Right hindlimb (tissue), 1 donor: ENCODE measurements around the gene ENTPD3.

ENCODE experiments used
- DNase-seq: peaks from one replicate; pipeline ENCODE4 v3.0.0-alpha.2; 2018

ENTPD3 gene, protein sequence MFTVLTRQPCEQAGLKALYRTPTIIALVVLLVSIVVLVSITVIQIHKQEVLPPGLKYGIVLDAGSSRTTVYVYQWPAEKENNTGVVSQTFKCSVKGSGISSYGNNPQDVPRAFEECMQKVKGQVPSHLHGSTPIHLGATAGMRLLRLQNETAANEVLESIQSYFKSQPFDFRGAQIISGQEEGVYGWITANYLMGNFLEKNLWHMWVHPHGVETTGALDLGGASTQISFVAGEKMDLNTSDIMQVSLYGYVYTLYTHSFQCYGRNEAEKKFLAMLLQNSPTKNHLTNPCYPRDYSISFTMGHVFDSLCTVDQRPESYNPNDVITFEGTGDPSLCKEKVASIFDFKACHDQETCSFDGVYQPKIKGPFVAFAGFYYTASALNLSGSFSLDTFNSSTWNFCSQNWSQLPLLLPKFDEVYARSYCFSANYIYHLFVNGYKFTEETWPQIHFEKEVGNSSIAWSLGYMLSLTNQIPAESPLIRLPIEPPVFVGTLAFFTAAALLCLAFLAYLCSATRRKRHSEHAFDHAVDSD

DNA sequence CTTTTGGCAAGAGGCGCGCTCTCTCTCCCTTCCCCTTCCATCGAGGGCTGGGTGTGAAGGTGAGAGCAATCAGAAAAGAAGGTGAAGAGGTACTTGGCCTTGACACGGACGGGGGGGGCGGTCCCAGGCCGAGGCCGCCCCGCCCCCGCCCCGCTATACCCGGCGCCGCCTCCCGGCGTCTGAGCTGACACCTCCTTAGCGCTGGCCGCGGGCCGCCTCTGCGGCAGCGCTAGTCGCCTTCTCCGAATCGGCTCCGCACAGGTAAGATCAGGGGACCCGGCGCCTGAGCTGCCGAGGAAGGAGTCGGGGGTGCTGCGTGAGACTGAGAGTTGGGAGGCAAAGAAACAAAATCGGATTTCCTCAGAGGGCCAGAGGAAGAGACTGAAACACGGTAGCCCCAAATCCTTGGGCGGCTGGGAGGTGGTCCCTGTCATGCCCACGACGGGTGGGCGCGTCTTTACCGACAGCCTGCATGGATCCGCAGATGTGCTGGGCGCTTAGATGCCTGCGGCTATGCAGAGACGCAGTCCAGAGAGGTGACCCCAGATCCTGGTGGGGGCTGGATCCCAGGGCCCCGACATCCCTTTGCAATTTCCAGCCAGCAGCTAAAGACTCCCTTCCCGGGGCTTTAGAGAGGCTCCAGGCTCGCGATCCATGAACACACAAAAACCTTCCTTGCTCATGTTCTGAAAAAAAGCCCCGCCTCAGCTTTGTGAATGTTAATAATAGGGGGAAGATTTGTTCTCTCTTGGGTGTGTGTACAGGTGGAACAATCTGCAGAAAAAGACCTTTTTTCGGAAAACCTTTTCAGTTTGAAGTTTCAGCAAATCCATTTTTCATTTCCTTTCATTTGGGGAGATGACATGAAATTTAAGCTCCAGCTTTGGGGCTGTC is at the start of gene ENTPD3:
TSS of gene ENTPD3 (plus strand) at position 184 of the 894 bp plus-strand sequence. CDS start 874 bp downstream, outside the sequence.
- DNase-seq: no peak

DNA sequence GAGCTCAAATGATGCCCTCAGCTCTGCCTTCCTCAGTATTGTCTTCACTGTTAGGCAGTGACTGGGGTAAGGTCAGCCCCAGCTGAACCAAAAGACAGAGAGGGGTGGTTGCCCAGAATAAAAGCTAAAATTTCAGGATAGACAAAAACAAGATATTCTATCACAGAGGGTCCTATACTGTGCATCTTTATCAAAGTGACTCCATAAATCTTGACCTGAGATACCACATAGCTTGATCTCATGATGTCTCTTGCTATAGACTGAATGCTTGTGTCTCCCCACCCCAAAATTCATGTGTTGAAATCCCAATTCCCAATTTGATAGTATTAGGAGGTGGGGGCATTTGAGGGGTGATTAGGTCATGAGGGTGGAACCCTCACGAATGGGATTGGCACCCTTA is 47.1 kb upstream of the ENTPD3 start:
- DNase-seq: no peak

DNA sequence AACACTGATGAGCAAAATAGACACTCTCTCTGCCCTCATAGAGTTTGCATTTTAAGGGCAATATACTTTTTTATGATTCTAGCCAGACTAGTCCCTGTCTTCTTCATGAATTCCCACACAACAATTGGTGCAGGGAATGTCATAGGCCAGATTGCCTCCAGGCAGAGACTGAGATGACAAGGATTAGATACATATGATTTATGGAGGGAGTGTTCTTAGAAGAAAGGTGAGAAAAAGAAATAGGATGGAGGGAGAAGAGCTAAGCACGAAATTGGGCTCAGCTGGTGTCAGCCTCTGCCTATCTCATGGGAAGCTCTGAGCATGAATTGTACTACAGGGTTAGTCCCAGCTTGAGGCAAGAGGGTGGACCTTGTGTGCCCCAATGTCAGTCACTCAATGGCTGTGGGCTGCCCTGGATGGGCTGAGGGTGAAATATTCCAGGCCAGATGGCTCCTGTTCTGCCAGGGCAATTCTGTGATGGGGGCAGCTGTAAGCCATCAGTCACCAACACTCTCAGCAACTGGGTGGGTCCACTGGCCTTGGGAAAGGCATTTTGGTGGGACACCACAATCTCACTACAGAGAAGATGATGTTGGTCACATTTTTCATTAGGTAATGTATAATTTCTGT is 46.3 kb upstream of the ENTPD3 start:
- no peak for DNase-seq

DNA sequence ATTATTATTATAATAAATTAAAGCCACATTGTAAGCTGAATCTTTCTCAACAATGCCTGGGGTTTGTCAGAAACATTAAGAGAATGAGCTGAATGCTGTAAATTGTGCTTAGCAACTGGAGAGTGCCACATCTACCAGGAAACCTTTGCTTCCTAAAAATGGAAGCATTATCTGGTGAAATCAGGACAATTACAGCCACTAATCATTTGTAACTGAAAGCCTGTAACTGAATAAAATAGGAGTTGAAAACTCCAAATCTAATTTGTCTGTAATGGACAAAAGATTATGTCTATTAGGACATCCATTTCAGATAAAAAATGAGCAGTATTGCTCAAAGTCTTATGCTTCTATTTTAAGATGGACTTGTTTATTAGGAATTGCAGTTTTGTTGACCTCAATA is 45.3 kb upstream of the ENTPD3 start:
- DNase-seq: no peak

DNA sequence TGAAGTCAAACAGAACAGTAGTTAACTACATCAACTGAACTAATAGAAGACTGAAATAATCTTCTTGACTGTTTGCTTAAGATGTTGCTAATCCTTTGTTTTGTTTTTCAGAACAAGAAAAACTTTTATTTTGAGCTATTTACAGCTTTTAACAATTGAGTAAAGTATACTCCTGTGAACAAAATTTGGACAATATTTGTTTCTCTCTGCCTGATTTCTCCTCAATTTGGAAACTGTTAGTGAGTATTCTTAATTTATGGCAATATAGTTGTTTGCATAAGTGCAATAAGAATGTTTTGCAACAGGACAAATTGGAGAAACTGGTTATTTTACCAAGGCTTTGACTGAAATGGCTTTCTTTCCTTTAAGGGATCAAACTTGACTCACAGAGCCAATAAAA is 36.5 kb upstream of the ENTPD3 start:
- no peak for DNase-seq

DNA sequence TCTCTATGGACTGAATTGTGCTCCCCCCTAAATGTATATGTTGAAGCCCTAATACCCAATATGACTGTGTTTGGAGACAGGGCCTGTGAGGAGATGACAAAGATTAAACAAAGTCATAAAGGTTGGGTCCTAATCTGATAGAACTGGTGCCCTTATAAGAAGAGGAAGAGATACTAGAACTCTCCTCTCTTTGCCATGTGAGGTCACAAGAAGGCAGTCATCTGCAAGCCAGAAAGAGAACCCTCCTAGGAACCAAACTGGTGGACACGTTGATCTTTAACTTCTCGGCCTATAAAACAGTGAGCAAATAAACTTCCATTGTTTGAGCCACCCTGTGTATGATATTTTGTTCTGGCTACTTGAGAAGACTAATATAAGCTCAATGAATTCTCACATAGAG is 31.6 kb upstream of the ENTPD3 start:
- no peak for DNase-seq

DNA sequence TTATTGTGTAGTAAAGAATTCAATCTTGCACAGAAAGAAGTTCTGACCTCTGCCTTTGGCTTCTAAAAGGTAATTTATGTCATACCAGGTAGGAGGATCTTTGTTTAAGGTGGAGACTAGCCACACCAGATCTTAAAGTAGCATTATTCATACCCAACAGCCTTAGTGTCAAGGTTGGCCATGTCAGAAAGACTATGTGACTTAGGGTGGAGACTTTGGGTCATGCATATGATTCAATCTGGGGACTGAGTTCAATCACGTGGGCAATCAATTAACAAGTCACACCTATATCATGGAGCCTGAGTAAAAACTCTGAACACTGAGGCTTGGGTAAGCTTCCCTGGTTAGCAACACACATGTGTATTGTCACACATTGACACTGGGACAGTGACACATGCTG is 28.5 kb upstream of the ENTPD3 start:
- no peak for DNase-seq

DNA sequence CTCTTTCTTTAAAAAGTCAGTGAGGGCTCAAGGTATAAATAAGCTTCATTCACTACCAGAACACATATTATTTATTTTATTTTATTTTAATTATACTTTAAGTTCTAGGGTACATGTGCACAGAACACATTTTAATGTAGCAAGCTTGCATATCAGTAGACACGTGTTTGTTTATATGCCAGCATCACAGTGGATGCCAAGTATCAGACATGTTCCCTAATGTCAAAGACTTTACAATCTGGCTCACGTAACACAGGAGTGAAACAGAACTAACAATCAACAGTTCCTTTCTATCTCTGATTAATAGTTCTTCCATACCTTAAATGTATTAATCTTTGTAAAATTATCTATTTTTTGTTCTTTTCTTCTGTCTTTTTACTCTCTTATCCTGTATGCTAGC is 23.3 kb upstream of the ENTPD3 start:
- DNase-seq: no peak

DNA sequence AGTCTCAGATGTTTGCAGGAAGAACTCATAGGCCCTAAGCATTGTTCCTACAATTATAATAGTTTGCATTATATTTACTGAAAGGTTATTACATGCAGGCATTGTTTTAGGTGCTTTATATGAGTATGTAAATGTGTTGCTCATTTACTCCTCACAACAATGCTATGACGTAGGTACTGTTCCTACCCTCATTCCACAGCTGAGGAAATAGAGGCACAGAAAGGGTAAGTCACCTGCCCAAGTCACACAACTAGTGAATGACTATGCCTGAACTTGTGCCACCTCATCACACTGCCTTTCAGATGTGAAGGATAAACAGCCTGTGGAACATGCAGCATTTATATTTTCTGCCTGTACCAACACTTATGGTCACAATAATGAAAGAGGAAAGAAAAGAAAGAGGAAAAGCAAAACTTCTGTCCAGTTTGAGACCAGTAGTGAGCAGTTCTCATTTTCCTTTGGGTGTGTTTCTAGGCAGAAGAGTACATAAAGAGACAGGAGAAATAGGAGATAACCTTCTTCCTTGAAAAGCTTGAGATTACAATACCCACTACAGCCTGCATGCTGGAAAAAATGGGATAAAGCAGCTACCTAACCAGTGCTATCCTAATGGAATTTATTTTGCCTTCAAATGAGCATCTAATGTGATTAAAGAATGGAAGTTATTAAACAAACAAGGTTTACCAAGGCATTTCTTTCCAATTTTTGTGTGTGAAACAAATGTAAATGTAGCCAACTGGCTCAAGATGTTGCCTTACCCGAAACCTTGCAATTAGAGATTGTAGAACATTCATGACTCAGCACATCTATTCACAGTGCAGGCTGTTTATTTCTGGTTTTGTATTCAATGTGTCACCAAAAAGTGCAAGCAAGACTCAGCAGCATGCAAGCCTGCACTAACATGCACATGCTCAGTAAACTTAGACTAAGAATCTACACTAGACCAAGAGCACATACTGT is 20.5 kb upstream of the ENTPD3 start:
- DNase-seq: no peak

DNA sequence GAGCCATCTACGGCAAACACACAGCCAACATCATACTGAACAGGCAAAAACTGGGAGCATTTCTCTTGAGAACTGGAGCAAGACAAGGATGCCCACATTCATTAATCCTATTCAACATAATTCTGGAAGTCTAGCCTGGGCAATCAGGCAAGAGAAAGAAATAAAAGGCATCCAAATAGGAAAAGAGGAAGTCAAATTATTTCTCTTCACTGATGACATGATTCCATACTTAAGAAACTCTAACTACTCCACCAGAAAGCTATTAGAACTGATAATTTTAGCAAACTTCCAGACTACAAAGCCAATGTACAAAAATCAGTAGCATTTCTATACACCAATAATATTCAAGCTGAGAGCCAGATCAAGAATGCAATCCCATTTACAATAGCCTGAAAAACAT is 17.3 kb upstream of the ENTPD3 start:
- no peak for DNase-seq

DNA sequence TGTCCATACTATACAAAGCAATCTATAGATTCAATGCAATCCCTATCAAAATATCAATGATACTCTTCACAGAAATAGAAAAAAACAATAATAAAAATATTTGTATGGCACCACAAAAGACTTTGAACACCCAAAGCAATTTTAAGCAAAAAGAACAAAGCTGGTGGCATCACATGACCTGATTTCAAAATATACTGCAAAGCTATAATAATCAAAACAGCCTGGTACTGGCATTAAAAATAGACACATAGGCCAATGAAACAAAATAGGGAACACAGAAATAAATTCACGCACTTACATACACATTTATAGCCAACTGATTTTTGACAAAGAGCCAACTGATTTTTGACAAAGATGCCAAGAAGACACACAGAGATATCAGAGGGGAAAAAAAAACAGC is 9.2 kb upstream of the ENTPD3 start:
- DNase-seq: no peak

DNA sequence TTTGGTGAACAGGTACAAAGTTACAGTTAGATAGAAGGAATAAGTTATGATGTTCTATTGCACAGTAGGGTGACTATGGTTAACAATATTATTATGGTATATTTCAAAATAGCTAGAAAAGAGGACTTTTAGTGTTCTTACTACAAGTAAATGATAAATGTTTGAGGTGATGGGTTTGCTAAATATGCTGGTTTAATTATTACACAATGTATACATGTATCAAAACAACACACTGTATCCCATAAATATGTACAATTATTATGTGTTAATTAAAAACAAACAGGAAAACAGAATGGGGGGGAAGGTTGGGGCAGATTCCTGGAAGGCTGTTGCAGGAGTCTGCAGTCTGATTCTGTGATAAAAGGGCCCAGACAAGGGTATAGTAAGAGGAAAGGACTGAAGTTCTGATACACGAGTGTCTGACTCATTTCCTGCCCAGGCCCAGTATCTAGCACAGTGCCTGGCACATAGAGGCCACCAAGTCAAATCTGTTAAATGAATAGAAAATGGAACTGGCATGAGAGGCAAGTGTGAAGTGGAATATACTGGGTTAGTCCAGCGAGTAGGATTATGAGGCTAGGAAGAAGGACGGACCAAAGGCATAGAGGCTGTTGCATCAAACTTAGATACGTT is 7.2 kb upstream of the ENTPD3 start:
- DNase-seq: no peak

DNA sequence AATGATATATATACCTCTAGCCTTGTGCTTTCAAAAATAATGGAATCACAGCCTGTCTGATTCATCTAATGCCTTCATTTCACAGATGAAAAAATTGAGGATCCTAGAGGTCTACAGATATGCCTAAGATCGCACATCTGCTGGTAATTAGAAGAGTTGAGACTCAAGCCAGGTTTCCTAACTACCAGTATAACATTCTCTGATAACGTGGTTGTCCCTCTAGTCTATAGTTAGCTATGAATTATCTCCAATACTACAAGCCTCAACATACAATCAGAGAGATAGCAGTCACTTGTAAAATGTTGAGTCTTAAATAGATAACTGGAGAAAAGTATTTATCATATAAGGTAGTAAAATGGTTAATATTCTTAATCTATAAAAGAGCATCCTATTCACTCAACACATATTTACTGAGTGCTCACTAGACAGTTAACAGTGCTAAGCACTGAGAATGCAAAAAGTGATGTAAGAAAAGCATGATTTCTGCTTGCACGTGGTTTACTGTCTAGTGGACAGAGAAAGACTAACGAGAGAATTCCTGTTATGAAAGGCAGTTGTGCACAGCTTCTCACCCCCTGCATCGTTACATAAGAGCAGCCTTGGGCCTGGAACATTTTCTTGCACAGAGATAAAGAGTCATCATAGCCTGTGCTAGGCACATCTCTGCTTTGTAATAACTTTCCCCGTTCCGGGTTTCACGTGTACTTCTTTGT is 4.9 kb upstream of the ENTPD3 start:
- no peak for DNase-seq

DNA sequence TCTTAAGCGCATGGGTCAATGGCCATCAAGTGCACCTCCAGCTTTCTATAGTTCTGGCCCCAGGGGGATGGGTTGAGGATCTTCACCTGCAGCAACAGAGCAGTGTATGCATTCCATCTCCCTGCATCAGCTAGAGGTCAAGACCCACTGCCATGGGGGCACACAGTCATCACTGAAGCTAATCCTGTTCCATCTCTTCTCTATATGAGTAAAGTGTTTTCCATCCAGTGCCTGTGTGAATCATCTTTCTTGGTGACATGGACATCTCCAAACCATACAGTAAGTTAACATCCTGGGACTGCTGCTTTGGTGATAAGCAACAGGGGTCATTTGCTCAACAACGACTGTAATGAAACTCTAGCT is 4.4 kb upstream of the ENTPD3 start:
- no peak for DNase-seq

DNA sequence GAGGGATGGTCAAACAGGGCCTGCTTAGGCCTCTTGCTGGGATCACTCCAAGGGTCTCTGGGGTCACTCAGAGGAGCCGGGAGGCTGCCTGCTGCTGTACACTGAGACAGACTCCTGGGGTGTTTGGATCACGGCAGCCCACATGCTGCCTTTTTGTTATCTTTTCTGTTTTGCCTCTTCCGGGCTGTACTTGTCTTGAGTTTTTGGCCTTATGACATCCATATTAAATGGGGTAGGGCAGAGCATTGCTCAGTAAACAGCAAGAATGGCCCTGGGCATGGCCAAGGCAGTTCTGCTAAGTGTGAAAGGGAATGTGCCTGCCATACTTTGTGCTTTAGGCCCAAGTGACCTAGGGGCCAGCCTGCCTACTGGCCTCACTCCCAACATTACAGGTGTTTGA is 771 bp upstream of the ENTPD3 start:
- no peak for DNase-seq

DNA sequence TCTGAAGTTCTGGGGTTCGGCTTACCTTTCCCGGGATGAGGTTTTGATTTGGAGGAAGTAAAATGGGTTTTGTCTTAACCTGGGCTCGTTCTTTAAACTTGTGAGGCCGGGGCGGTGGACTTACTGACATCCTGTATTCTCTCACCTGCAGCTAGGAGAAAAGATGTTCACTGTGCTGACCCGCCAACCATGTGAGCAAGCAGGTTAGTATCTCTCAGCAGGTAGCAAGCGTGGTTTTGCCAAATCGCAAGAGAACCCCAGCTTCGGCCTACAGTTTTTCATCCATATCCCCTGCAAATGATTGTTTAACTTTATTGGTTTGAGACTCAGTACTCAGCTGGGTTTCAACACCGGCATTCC is 891 bp downstream of the ENTPD3 start:
- DNase-seq: no peak

DNA sequence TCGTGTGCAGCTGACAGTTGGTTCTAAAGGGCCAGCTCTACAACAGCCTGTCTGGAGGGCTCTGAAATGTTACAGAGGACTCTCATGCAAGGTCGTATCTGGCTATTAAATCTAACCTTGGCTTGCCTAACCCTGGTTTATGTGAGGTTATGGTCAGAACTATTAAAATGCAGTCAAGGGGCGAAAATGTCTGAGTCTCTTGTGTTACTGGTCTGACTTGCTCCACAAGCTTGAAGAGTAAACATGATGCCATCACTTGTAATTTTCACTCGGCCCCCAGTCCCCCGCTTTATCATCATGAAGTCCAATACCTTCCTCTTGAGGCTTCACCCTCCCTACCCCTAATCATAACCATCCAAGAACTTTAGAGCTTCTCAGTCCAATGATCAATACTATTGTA is 9.4 kb downstream of the ENTPD3 start:
- DNase-seq: no peak

DNA sequence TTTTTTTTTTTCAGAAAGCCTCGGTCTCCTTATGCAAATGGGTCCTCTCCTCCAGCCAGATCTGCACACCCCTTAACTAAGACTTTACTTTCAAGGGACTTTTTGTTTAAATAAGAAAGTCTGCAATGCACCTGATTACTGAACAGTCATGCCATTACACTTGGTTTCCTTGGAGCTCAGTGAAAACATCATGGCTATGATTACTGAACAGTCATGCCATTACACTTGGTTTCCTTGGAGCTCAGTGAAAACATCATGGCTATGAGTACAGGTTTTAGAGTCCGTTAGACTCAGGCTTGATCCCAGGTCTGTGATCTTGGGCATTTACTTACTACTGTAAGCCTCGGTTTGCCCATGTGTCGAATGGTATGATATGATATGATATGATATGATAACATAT is 10.1 kb downstream of the ENTPD3 start:
- DNase-seq: no peak

DNA sequence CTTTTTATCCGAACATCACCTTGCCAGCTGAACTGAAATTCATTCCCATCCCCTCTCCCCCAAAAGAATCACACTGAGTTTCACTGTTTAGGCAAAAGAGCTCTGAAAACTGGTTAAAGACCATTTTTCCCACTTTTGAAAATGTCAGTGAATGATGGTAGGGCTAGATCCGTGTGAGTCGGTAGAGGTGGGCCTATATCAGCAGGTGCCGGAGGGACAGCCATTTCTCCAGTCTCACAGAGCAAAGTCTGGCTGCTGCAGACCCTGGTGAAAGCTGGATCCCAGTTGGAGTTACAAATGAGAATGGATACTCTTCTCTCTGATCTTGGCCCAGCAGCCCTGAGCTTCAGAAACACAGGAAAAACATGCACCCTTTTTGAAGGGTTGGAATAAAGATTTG is 10.9 kb downstream of the ENTPD3 start:
- no peak for DNase-seq

DNA sequence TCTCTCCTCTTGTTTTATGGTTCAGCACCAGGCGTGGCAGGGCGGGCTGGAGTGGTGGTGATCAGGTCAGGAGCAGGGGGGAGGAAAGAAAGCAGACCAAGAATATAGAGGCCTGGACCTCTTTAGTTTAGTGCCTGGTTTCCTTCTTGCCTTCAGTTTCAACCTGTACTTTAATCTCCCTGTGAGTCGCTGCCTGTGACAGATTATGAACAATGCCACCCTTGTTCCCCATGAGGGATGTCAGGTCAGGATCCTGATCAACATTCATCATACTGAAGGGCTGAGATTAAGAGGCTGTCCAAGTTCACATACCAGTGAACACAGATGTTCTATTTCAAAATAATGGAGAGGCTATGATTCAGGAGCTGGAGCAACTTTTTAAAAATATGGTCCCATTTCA is 11.4 kb downstream of the ENTPD3 start:
- no peak for DNase-seq

DNA sequence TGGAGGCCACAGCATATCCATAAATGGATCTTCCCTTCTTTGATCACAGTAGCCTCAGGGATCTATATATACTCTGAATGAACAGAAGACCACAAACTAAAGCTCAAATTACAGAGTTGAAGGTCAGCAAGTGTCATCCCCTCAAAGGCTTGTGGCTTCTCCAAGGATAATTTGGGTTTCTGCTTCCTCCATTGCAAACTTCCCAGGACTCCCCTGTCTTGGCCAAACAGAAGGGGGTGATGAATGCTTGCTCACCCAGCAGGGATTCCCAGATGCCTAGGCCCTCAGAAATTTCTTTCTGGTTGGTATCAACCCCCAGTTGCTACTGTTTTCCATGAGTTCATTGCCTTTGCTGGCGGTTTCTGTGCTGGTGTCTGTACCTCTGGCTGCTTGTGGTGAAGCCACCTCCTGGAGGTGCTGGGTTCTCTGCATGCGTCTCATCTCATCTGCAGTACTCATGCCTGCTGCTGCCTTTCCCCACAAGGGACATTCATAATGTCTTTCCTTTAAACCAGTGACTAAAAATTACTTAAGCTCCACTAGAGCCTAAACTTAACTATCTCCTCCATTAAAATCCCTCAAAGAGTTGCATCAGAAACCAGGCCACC is 17.7 kb downstream of the ENTPD3 start:
- DNase-seq: no peak
